ENCODE measurements around the gene PFN3. TPM values are rescaled to one million over a fixed set of nuclear protein-coding genes. Genes with fewer than 3 reads are reported as not detected.

Gene PFN3
- total and polyA plus RNA-seq, 7 donors: not detected

- no peak for DNase-seq
- no peak for TF ChIP-seq CTCF (IDR thresholded peaks at IDR 0.05)
- Histone ChIP-seq H3K27me3 (ENCODE audit: insufficient read depth in 3 of 3, low read length in 2 of 3) (peaks cover 0 to 40% (median 23%) of the 10 kb centered on the region in 3 donors), H3K4me3 (no peak overlapping the region), H3K27ac (no peak overlapping the region), H3K36me3 (ENCODE audit: insufficient read depth in 1 of 2, low read depth in 1 of 2) (no peaks in the 10 kb centered on the region), H3K9me3 (no peaks in the 10 kb centered on the region), H3K4me1 (peaks cover 14% of the 10 kb centered on the region)
- WGBS, 3 donors: 78 to 85% (median 84%) methylated on average over 5 of the region's 5 CpGs
- no peak for ATAC-seq
- intact Hi-C loops (cut with DNase I): loop anchor here in 1 of 2 donors (5.0 kb wide), 1 partner anchor 96 kb away; no protein-coding TSS in a partner anchor
These were observed 5.3 kb upstream of the PFN3 start for GRCh38 chr5:177405805-177406204.

GRCh38 chr5:177405312-177405711, 4.9 kb upstream of the PFN3 start:
- H3K9me3 ChIP-seq: no peaks in the 10 kb centered on the region
- no peak overlapping the region for H3K27ac ChIP-seq
- intact Hi-C loops (cut with DNase I): loop anchor here in 1 of 2 donors (5.0 kb wide), 1 partner anchor 97 kb away; no protein-coding TSS in a partner anchor
- no peak overlapping the region for H3K4me3 ChIP-seq
- H3K4me1 ChIP-seq: peaks cover 14% of the 10 kb centered on the region
- DNase-seq (no peak), ATAC-seq (no peak)
- no peak for TF ChIP-seq CTCF (IDR thresholded peaks at IDR 0.05)
- 89 to 93% (median 90%) methylated on average over 2 of the region's 2 CpGs for WGBS, 3 donors
- H3K27me3 ChIP-seq (ENCODE audit: insufficient read depth in 3 of 3, low read length in 2 of 3): peaks cover 0 to 45% (median 24%) of the 10 kb centered on the region in 3 donors
- no peaks in the 10 kb centered on the region for H3K36me3 ChIP-seq (ENCODE audit: insufficient read depth in 1 of 2, low read depth in 1 of 2)

GRCh38 chr5:177404641-177405179, 4.2 kb upstream of the PFN3 start:
- Histone ChIP-seq H3K27me3 (ENCODE audit: insufficient read depth in 3 of 3, low read length in 2 of 3) (peaks cover 0 to 51% (median 30%) of the 10 kb centered on the region in 3 donors), H3K4me1 (peaks cover 14% of the 10 kb centered on the region)

GRCh38 chr5:177403792-177404640, 3.6 kb upstream of the PFN3 start:
- Histone ChIP-seq H3K36me3 (ENCODE audit: insufficient read depth in 1 of 2, low read depth in 1 of 2) (no peaks in the 10 kb centered on the region), H3K4me3 (peak overlapping the region; percentile 60), H3K4me1 (peaks cover 14% of the 10 kb centered on the region), H3K9me3 (no peaks in the 10 kb centered on the region), H3K27me3 (ENCODE audit: insufficient read depth in 3 of 3, low read length in 2 of 3) (peaks cover 0 to 58% (median 35%) of the 10 kb centered on the region in 3 donors), H3K27ac (no peak overlapping the region)
- intact Hi-C loops (cut with DNase I): loop anchor here (1.0 kb wide), 2 partner anchors 49 to 50 kb away; no protein-coding TSS in a partner anchor
- DNase-seq: peak; percentile 88 to 93
- peak; percentile 73 for TF ChIP-seq CTCF (IDR thresholded peaks at IDR 0.05)
- peak; percentile 92 to 98 (median 96) for ATAC-seq
- WGBS, 3 donors: 0 to 1% (median 0%) methylated on average over 56 to 93 of the region's 93 CpGs

More at GRCh38 chr5:177404641-177405179, 4.2 kb upstream of the PFN3 start:
- no peak overlapping the region for H3K27ac ChIP-seq
- H3K36me3 ChIP-seq (ENCODE audit: insufficient read depth in 1 of 2, low read depth in 1 of 2): no peaks in the 10 kb centered on the region
- intact Hi-C loops (cut with DNase I): loop anchor here (1.0 to 5.0 kb wide), 3 partner anchors 49 to 98 kb away; no protein-coding TSS in a partner anchor
- DNase-seq (no peak), ATAC-seq (no peak)
- peak overlapping the region; percentile 60 for H3K4me3 ChIP-seq
- TF ChIP-seq CTCF (IDR thresholded peaks at IDR 0.05): no peak
- 17 to 25% (median 20%) methylated on average over 15 to 16 of the region's 16 CpGs for WGBS, 3 donors
- no peaks in the 10 kb centered on the region for H3K9me3 ChIP-seq
